ENCODE data around the gene MYH3.
"Not testable (repeated sequence)": the region's sequence is repeated elsewhere in the genome, so short reads cannot be mapped to it uniquely, and the experiment has no call there.

The MYH3 gene

DNA sequence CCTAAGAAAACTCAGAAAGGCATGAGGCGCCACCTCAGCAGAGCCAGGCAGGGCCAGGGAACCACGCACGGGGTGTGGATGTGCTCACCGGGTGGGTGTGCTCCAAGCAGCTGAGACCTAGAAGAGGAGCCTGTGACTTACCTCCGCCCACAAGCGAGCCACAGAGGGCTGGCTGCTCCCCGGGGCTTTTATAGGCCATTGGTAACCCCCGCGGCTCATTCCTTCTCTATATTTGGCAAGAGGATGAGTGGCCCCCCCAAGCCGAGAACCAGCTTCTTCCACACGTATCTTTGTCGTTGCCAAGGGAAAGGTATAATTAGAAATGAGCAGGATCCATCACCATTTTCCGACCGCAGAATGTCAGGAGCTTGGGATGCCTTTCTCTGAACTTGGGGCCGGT lies at the start of gene MYH3:
Gene MYH3 (minus strand): TSS at position 162 of the 400 bp plus-strand sequence. CDS start 2,245 bp downstream, outside the sequence.
- no peak for DNase-seq (ENCODE audit: low spot score)

DNA sequence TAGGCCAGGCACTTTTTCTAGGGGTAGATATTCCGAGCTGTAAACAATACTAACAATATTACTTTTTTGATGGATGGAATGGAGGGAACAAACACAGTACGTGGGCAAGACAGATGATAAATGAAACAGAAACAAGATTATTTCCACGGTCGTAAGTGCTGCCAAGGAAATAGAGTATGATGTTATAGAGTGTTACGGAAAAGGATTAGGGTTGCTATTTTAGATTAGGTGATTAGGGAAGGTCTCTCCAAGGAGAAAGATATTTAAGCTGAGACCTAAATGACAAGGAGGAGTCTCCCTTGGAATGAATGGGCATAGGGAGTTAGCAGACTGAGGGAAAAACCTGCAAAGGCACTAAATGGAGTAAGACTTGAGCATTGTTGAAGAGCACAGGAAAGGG lies 48.6 kb upstream of the MYH3 start:
- DNase-seq (ENCODE audit: low spot score) = no peak

DNA sequence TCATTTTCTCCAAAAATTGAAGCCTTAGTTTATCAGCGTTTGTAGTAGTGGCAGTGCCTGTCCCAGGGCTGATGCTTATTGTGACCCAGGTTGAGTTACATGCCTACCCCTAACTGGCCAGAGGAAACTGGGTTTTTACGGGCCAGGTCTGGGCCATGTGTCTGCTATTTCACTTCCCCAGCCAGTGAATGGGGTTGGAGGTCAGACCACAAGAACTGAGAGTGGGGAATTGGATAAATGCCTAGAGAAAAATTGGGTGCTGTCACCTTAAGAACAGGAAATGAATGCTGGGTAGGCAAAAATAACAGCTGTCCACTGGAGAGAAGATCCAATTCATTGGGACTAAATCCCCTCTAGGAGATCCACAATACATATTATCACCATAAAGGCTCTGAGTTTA lies 45.5 kb upstream of the MYH3 start:
- DNase-seq (ENCODE audit: low spot score) = no peak

DNA sequence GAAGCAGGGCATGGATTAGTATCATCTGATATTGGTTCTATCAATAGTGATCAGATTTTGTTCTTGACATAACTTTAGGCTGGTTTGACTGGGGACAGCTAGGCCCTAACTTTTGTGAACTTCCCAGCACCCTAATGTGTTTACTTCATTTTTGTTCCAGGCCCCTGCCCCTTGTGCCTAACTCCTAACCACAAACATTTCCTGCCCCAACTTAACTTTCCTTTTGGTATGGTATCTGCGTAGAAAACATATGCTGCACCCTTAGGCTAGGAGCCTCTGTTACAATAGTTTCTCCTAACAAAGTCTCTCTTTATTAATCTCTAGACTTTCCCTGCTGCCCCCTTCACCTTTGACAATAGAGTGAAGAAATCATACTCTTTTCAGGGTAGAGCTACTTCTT lies 42.7 kb upstream of the MYH3 start:
- no peak for DNase-seq (ENCODE audit: low spot score)

DNA sequence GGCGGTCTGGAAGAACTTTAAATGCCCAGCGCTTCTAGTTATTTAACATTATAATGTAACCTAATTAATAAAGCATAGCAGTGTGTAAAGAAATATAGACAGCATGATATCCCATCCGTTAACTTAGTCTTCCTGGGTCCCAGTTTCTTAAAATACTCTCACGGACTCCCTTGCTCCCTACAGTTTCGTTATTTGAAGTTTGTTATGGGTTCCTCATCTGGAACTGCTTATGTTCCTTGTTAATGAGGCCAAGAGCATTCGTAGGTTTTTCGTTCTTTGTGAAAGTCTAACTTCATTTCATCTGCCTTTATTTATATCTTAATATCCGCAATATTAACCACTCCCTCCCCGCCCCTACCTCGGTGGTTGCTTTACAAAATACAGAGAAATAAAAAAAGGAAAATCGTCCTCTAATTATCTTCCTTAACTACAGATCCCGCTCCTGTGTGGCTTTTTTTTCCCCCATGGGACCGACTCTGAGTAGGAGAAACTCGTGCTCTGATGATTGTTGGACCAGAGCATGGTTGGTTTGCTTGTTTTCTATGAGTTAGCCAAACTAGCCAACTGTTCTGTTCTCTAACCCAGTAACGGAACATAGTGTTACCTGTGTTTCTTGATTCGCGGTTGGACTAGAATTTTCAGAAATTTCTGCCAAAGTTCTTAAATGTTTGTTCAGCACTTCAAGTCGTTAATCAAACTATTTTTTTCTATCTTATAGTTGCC lies 41.1 kb upstream of the MYH3 start:
- DNase-seq (ENCODE audit: low spot score) = peak; percentile 38

DNA sequence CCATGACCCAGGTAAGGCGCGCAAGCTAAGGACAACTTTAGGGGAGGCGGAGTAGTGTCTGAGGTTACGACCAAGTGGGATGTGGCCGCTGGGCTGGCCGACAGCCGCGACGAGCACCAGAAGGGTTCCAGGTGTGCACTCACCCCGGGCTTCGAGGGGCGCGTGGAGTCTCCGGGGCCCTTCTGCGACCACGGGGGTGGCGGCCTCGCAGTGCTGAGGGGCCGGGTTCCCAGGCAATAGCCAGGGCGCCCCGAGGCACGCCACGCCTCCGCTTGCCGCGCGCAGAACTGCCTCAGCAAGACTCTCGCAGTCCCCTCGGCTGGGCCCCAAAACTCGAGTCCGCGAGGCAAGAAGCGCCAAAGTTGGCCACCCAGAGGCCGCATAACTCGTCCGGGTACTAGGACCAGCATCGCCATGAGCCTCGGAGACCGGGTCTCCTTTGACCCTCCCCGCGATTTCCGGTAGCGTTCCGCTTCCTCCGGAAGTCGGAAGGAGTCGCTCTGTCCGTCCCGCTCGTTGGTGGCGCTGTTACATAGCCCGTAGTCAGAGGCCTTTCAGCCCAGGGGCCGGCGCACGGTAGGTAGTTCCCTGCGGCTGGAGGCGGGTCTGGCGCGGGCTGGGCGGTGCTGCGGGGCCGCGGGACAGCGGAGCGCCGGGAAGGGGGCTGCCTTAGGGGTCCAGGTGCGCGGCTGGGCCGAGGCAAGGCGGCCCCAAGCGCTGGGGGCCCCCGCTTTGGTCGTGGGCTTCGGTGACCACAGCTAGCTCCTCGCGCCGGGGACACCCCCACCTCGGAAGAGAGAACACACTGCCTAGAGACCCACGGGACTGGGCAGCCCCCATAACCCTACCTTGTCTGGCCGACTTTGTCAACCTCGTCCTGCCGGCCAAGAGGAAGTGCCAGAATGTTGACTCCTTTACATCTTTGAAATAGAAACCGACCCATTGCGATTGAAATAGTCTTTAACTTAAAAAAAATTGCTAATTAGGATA lies 40.3 kb upstream of the MYH3 start, which contains the start of the genes ADPRM and SCO1:
Gene ADPRM (plus strand): TSS at position 503 of the 990 bp plus-strand sequence. CDS start 7,333 bp downstream, outside the sequence.
Gene SCO1 (minus strand): TSS at position 442 of the 990 bp plus-strand sequence. CDS start 26 bp downstream, at position 416.
- peak; percentile 93 for DNase-seq (ENCODE audit: low spot score)

DNA sequence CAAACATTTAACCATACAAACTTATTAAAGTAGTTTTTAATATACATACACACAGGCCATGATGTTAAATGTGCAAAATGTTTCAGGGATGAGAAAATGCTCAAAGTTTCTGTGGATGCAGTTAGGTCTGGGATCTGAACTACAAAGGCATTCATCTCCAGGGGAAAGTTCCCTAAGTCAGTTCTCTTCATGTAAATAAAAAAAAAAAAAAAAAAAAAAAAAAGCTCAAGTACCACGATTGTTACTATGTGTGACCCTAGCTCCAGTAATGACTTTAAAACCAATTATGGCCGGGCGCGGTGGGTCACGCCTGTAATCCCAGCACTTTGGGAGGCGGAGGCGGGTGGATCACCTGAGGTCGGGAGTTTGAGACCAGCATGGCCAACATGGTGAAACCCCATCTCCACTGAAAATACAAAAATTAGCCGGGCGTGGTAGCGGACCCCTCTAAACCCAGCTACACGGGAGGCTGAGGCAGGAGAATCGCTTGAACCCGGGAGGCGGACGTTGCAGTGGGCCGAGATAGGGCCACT lies 38.8 kb upstream of the MYH3 start:
- DNase-seq (ENCODE audit: low spot score) = not testable (repeated sequence)

DNA sequence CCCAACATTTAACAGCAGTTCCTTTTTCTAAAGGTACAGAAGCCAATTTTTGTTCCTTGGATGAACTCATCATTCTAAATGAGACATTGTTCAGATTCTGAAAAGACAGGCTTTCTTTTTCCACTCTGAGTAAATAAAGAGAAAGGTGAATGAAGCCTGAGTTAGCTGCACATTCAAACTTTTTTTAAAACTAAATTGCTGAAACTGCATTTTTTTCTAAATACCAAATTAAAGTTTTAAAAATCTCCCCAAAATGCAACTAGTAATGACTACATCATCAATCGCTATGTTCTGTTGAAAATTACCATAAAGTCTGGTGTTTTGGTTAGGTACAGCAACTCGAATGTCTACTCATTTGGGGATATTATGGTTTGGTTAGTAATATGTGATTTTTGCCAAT lies 30.4 kb upstream of the MYH3 start:
- DNase-seq (ENCODE audit: low spot score) = no peak

DNA sequence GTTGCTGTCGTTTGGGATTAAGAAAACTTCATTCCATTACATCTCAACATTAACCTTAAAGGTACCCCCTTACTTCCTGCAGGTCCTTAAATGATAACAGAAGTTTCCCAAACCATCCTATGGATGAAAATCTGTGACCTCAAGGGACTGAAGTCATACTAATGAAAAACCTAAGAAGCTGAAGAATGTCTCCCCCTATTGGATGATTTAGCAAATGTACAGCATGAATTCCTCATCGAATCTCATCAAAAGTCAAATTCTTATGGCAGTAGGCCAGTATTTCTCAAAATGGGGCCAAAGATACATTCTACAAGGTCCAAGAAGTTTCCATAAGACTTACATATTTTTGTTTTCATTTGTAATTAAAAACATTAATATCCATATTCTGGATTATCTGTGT lies 26.7 kb upstream of the MYH3 start:
- DNase-seq (ENCODE audit: low spot score) = peak; percentile 50

DNA sequence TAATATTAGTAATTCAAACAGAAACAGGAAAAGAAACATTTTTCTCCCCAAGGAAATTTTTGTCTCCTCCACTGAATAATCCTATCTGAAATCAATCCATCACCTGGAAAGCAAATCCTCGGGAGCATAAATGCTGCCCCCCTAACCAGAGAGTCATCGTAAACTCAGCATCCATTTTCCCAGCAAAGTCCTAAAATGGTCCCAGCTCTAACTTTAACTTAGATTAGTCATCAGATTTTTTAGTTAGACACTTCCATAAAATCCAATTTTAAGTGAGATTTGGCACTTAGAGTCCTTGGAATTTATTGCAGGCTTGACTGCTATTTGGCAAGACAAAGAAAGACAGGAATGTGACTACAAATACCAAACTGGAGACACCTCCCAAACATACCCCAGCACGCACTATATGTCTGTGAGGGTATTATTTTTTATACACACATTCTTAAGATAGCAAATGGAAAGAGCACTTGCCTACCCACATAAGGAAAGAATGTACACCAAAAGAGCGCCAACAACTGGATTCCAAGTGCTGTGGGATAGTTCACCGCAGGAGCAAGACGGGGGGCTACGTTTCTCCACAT lies 24.8 kb upstream of the MYH3 start:
- no peak for DNase-seq (ENCODE audit: low spot score)

DNA sequence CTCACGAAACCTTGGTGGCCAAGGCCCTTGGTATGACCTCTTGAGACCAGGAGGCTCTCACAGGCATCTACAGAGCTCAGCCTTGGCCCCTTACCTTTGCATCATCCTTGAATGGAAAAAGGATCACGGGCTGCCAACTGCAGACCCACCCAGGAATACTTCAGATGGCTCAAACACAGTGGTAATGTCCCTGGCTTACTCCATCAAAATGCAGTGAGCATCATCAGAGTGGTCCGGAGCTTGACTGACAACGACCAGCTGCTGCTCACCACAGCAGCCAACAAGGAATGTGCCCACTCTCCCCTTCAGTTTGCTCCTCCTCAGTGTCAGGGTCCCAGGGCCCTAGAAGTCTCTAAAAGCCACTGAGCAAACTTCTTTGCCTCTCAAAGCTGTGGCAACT lies 17.6 kb upstream of the MYH3 start:
- DNase-seq (ENCODE audit: low spot score) = no peak

DNA sequence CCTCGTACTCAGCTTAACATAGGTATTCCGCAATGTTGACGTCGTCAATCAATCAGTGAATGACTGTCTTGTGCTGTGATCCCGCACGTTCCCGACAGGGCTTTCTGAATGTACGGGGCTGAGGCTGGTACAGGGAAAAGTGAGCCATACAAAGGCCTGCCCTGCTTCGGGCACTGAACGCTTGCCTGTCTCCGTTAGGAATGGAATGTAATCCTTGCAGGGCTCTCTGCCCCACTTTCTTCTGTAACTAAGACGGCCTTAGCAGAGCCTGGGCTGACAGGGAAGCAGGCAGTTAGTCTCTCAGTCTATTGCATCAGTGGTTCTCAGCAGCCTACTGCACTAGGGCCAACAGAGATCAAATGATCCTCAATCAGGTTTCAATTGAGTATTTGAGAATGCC lies 16.2 kb upstream of the MYH3 start:
- DNase-seq (ENCODE audit: low spot score) = no peak

DNA sequence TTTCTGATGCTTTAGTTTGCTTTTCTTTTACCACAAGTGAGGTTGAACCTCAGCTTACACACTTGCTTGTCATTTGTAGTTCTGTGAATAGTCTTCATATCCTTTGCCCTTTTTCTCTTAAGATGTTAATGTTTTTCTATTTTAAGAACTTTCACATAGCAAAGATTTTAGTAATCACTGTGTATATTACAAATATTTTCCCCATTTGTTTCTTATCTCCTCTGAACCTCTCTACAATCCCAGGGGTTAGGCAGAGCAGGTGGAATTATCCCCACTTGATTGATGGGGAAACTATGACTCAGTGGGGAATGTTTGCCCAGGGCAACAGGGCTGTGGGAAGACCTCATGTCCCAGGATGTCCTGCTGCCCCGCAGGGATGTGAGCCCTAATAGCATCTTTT lies 11.7 kb upstream of the MYH3 start:
- DNase-seq (ENCODE audit: low spot score) = no peak

DNA sequence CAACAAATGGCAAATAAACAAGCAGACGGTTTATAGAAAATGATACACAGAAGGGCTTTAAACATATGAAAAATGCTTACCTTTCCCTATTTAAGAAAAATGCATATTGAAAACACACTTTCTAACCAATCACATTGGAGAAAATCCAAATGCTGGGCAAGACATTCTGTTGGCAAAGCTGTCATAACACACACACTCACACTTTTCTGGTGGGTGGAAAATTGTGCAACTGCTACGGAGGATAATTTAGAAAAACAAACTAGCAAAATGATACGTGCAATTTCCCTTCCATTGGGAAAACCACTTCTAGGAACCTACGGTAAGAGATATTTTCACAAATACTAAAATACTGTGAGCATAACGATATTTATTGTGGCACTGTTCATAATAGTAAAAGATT lies 9.8 kb upstream of the MYH3 start:
- no peak for DNase-seq (ENCODE audit: low spot score)

DNA sequence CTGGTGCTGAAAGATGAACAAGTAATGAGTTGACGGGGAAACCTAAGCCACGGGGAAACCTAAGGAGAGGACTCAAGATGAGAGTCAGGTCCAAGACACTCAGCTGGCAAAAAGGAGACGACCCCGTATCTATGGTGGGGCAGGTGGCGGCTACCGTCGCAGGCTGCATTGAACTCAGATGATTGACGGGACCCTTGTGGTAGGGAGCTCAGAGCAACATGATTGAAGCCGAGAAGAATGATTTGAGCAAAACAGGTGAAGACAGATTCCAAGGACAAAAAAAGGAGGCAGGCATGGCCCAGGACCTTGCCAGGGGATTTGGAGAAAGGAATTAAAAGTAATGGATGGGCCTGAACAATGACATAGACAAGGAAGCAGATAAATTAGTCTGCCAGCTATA lies 7.5 kb upstream of the MYH3 start:
- no peak for DNase-seq (ENCODE audit: low spot score)

DNA sequence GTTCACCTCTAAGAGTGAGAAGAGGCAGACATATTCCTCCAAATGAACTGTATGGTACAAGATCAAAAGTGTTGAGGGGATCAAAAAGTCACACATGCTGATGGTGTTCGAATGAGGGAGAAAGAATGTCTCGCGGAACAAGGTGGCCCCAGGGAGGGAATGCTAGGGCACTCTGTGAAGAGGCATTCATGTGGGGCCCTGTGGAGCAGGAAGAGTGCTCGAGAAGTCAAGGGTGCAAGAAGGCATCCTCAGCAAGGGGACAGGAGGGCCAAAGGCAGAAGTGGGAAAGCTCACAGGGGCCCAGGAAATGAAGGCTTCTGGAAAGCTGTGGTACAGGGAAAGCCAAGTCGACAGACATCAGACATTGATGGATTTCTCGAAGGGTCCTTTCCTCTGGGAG lies 6.1 kb upstream of the MYH3 start:
- DNase-seq (ENCODE audit: low spot score) = no peak

DNA sequence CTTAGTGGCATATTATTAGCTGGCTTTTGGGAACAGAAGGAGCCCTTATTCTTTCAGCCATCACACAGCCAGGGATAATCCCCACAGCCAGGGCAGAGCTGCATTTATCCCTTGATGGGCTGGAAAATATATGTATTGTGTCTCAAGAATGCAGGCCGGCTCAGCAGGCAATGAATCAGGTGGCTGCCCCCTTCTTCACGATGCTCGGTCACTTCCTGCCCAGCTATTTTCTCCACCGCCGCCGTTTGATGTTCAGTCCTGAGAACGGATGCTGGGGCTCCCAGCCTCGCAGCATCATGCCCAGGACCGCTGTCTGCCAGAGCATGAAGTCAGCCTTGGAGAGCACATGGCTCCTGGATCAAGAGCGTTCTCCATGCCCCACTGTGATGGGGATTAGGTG lies 4.3 kb upstream of the MYH3 start:
- DNase-seq (ENCODE audit: low spot score) = peak; percentile 71

DNA sequence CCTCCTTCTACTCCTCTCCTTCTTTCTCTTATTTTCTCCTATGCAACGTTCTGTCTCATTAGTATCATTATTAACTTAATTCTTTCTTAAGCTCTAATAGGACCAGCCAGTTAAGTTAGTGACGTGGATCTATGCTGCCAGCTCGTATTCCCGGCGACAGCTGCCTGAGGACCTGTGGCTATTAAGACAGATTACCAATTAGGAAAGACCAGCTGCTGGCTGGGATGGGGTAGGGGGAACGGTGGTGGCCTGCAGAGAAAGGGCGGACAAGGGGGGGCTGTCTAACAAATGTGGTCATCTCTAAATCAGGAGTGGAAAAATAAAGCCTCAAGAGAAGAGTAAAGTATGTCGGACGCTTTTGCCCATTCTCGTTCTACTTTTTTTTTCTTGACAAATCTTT lies 770 bp upstream of the MYH3 start:
- DNase-seq (ENCODE audit: low spot score) = no peak

DNA sequence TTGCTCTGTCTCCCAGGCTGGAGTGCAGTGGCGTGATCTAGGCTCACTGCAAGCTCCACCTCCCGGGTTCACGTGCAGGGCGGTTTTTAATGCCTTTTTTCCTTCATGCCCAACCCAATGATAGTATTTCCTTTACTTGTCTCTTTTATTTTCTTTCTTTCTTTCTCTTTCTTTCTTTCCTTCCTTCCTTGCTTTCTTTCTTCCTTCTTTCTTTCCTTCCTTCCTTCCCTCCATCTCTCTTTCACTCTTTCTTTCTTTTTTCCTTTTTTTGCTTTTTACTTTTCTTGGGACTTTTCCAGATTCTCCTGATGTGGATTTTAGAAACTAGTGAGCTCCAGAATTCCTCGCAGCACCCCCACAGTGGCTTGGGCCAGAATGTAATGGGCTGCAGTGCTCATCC lies 3.1 kb downstream of the MYH3 start:
- DNase-seq (ENCODE audit: low spot score) = no peak

DNA sequence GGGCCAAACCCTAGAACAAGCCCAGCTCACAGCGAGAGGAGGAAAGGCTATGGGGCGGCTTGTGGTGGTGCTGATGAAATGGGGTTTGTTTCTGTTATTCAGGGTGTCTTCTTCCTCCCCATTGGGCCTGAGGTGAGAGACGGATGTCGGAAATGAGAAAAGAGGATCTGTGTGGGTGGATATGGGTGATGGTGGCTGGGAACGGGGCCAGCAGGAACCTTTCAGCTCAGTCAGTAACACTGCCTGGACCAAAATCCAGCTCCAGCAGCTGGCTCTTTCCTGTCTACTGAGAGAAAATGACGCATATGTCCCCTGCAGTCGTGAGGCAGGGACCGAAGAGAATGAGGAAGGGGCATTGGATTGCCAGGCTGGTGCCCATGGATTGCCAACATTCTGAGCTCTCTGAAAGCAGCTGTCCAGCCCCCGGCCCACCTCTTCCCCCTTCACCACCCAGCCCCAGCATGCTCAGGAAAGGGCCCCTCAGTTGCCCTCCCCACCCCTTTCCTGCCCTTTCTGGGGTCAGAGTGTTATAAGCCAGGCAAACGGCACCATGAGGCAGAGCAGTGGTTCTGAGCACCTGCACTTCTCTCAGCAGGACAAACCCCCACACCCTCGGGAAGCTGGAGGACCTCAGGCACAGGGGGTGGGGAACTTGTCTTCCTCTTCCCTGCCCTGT lies 4.0 kb downstream of the MYH3 start:
- no peak for DNase-seq (ENCODE audit: low spot score)

DNA sequence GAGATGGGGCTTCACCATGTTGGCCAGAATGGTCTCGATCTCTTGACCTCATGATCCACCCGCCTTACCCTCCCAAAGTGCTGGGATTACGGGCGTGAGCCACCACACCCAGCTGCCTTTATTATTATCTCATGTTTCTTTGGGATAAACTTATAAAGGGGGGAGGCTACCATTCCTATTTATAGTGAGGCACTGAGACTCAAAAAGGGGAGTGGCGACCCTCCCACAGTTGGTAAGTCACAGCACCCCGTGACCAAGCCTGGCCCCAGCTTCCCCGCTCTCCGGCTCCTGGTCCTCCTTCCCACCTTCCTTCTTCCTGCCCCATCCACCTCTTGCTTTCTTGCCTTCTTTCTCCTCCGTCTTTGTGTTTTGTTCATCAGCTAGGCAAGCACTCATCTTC lies 5.2 kb downstream of the MYH3 start:
- DNase-seq (ENCODE audit: low spot score) = no peak

DNA sequence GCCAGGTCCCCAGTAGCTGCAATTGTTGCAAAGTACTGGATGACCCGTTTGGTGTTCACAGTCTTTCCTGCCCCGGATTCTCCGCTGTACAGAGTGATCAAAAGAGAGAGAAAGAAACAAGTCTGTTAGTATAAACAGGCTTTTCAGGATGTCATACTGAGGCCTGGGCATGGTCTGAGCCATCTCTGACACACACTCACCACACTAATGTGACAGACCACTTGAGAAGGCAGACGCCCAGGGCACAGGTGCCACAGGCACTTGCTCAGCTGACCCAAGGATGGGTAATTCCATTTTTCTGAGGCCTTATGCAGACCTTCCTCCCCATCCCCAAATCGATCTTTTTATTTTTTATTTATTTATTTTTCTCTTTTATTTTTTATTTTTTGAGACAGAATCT lies 7.5 kb downstream of the MYH3 start:
- DNase-seq (ENCODE audit: low spot score) = no peak
